Measurements from ENCODE around the gene PARK7. TPM values are rescaled to one million over a fixed set of nuclear protein-coding genes. Genes with fewer than 3 reads are reported as not detected.
"Not testable (repeated sequence)": the region's sequence is repeated elsewhere in the genome, so short reads cannot be mapped to it uniquely, and the experiment has no call there.

Gene PARK7
- total RNA-seq, 6 experiments from 2014 or later: 144 to 218 (median 173) TPM

GRCh38 chr1:7960867-7961215, 670 bp upstream of the PARK7 start:
- WGBS (ENCODE audit: insufficient coverage, low coverage, low lambda C conversion rate, missing lambda C conversion rate): 0% methylated on average over 3 of the region's 3 CpGs
- H3K4me1 ChIP-seq: peaks cover 0 to 9% (median 3%) of the 10 kb centered on the region in 4 donors

GRCh38 chr1:7962014-7962335, 464 bp downstream of the PARK7 start:
- no peaks in the 10 kb centered on the region for H3K27me3 ChIP-seq
- ATAC-seq (peak in 1 of 4 donors; percentile 1), DNase-seq (no peak)
- H3K4me3 ChIP-seq: peak overlapping the region; percentile 71 to 92 (median 75)
- 0% methylated on average over 10 of the region's 10 CpGs for WGBS (ENCODE audit: insufficient coverage, low coverage, low lambda C conversion rate, missing lambda C conversion rate)
- intact Hi-C loops (cut with DNase I): no loop called here
- TF ChIP-seq POLR2A (IDR thresholded peaks at IDR 0.05) (no peak), CTCF (IDR thresholded peaks at IDR 0.05) (no peak)
- peaks cover 0 to 19% (median 5%) of the 10 kb centered on the region in 4 donors for H3K4me1 ChIP-seq
- peaks cover 0 to 41% (median 22%) of the 10 kb centered on the region in 4 donors for H3K36me3 ChIP-seq
- peak overlapping the region; percentile 83 to 95 (median 87) for H3K27ac ChIP-seq
- H3K9me3 ChIP-seq: no peaks in the 10 kb centered on the region

More at GRCh38 chr1:7960867-7961215, 670 bp upstream of the PARK7 start:
- H3K4me3 ChIP-seq: peak overlapping the region; percentile 71 to 92 (median 75)
- H3K27ac ChIP-seq: peak overlapping the region; percentile 62 to 95 (median 87)
- peaks cover 0 to 30% (median 18%) of the 10 kb centered on the region in 4 donors for H3K36me3 ChIP-seq
- H3K9me3 ChIP-seq: no peaks in the 10 kb centered on the region
- H3K27me3 ChIP-seq: no peaks in the 10 kb centered on the region
- no peak for DNase-seq
- TF ChIP-seq POLR2A (IDR thresholded peaks at IDR 0.05) (no peak), CTCF (IDR thresholded peaks at IDR 0.05) (no peak)
- intact Hi-C loops (cut with DNase I): no loop called here
- ATAC-seq: no peak

- WGBS (ENCODE audit: insufficient coverage, low coverage, low lambda C conversion rate, missing lambda C conversion rate): 84% methylated on average over 9 of the region's 11 CpGs
- no peaks in the 10 kb centered on the region for H3K27me3 ChIP-seq
- peaks cover 0 to 27% (median 9%) of the 10 kb centered on the region in 4 donors for H3K4me1 ChIP-seq
- peak overlapping the region in 1 of 3 donors; percentile 87 for H3K27ac ChIP-seq
- H3K36me3 ChIP-seq: peaks cover 0 to 43% (median 24%) of the 10 kb centered on the region in 4 donors
- intact Hi-C loops (cut with DNase I): no loop called here
- no peak for DNase-seq
- TF ChIP-seq POLR2A (IDR thresholded peaks at IDR 0.05): no peak
- TF ChIP-seq CTCF (IDR thresholded peaks at IDR 0.05): no peak
- H3K4me3 ChIP-seq: peak overlapping the region in 1 of 3 donors; percentile 71
- no peaks in the 10 kb centered on the region for H3K9me3 ChIP-seq
- ATAC-seq: no peak
These were observed 1.3 kb downstream of the PARK7 start for GRCh38 chr1:7962636-7963377.

GRCh38 chr1:7963378-7963730, 1.8 kb downstream of the PARK7 start:
- H3K9me3 ChIP-seq; intact Hi-C loops (cut with DNase I); DNase-seq; H3K27ac ChIP-seq; H3K27me3 ChIP-seq; ATAC-seq; H3K4me3 ChIP-seq: not testable (repeated sequence)
- peaks cover 0 to 43% (median 25%) of the 10 kb centered on the region in 4 donors for H3K36me3 ChIP-seq
- H3K4me1 ChIP-seq: peaks cover 0 to 30% (median 9%) of the 10 kb centered on the region in 4 donors
- WGBS (ENCODE audit: insufficient coverage, low coverage, low lambda C conversion rate, missing lambda C conversion rate): 100% methylated on average over 8 of the region's 12 CpGs

- H3K27me3 ChIP-seq; ATAC-seq; DNase-seq; intact Hi-C loops (cut with DNase I); H3K27ac ChIP-seq; H3K9me3 ChIP-seq; H3K4me3 ChIP-seq: not testable (repeated sequence)
- peaks cover 0 to 44% (median 25%) of the 10 kb centered on the region in 4 donors for H3K36me3 ChIP-seq
- WGBS (ENCODE audit: insufficient coverage, low coverage, low lambda C conversion rate, missing lambda C conversion rate): 85% methylated on average over 7 of the region's 7 CpGs
- peaks cover 0 to 30% (median 9%) of the 10 kb centered on the region in 4 donors for H3K4me1 ChIP-seq
These were observed 2.3 kb downstream of the PARK7 start for GRCh38 chr1:7963841-7964240.

Measured in right lobe of liver (tissue), 6 donors.